Measurements from ENCODE around the gene SAMD14.

GRCh38 chr17:50123649-50124349, 6.2 kb downstream of the SAMD14 start:
- TF ChIP-seq, protein P1, sequence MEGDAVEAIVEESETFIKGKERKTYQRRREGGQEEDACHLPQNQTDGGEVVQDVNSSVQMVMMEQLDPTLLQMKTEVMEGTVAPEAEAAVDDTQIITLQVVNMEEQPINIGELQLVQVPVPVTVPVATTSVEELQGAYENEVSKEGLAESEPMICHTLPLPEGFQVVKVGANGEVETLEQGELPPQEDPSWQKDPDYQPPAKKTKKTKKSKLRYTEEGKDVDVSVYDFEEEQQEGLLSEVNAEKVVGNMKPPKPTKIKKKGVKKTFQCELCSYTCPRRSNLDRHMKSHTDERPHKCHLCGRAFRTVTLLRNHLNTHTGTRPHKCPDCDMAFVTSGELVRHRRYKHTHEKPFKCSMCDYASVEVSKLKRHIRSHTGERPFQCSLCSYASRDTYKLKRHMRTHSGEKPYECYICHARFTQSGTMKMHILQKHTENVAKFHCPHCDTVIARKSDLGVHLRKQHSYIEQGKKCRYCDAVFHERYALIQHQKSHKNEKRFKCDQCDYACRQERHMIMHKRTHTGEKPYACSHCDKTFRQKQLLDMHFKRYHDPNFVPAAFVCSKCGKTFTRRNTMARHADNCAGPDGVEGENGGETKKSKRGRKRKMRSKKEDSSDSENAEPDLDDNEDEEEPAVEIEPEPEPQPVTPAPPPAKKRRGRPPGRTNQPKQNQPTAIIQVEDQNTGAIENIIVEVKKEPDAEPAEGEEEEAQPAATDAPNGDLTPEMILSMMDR (IDR thresholded peaks at IDR 0.05): no peak
- TF ChIP-seq POLR2A (IDR thresholded peaks at IDR 0.05) (no peak), POLR2AphosphoS5 (IDR thresholded peaks at IDR 0.05) (no peak)
